Testis (tissue), 2 donors: ENCODE results near the gene COX4I2.
"Not testable (repeated sequence)": the region's sequence is repeated elsewhere in the genome, so short reads cannot be mapped to it uniquely, and the experiment has no call there.

Experiments used
- POLR2A ChIP-seq: fragments of 450-650 bp; IDR thresholded peaks from one replicate; pipeline ENCODE4 v1.6.1; 2017; ENCODE audit warnings: antibody characterized with exemption, mild to moderate bottlenecking, moderate library complexity
- TF ChIP-seq, protein P1 (sequence below), 3 experiments: fragments of 450-650 bp in 2 of 3; fragments of 200-600 bp in 1 of 3; sonication (generic) in 1 of 3; IDR thresholded peaks; one replicate each; pipeline ENCODE4 v1.5.1; 2016 to 2019; ENCODE audit warnings: antibody characterized with exemption in 3 of 3, mild to moderate bottlenecking in 2 of 3, moderate library complexity in 1 of 3

DNA sequence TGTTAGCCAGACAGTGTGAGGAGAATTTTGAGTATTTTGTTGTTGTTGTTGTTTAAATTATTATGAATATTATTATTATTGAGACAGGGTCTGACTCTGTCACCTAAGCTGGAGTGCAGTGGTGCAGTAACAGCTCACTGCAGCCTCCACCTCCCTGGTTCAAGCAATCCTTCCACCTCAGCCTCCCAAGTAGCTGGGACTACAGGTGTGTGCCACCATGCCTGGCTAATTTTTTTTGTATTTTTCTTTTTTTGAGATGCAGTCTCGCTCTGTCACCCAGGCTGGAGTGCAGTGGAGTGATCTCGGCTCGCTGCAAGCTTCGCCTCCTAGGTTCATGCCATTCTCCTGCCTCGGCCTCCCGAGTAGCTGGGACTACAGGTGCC lies 14.6 kb upstream of the COX4I2 start:
- TF ChIP-seq, protein P1, sequence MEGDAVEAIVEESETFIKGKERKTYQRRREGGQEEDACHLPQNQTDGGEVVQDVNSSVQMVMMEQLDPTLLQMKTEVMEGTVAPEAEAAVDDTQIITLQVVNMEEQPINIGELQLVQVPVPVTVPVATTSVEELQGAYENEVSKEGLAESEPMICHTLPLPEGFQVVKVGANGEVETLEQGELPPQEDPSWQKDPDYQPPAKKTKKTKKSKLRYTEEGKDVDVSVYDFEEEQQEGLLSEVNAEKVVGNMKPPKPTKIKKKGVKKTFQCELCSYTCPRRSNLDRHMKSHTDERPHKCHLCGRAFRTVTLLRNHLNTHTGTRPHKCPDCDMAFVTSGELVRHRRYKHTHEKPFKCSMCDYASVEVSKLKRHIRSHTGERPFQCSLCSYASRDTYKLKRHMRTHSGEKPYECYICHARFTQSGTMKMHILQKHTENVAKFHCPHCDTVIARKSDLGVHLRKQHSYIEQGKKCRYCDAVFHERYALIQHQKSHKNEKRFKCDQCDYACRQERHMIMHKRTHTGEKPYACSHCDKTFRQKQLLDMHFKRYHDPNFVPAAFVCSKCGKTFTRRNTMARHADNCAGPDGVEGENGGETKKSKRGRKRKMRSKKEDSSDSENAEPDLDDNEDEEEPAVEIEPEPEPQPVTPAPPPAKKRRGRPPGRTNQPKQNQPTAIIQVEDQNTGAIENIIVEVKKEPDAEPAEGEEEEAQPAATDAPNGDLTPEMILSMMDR (IDR thresholded peaks at IDR 0.05), result not testable (repeated sequence)
- not testable (repeated sequence) for TF ChIP-seq POLR2A
